ENCODE data around the gene JDP2. TPM values are rescaled to one million over a fixed set of nuclear protein-coding genes. Genes with fewer than 3 reads are reported as not detected.
"Not testable (repeated sequence)": the region's sequence is repeated elsewhere in the genome, so short reads cannot be mapped to it uniquely, and the experiment has no call there.

Gene JDP2
- total RNA-seq, 2 experiments from 2014 or later = 0.93 to 1.5 TPM

DNA sequence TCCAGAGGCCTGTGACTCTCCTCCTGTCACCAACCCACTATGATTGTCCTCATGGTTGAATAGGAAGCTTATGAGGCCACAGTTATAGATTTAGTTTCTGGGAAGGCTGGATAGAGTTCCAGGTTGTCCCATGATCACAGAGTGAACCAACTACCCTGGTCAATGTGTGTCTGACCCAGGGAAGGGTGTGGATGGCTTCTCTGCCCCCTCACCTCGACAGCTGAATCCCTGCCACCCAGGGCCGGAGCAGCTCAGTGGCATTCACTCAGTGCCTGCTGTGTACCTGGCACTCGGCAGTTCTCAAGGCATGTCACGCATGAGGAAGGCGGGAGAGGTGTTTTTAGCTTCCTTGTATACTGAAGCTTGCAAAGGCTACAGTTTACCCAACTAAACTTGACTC lies 43.2 kb downstream of the JDP2 start:
- ChIA-PET POLR2A (interaction anchor here (0.6 kb wide), 1 partner anchor 82 kb away, joined by 3 read pairs; no protein-coding TSS in a partner anchor), CTCF (no interaction called here)

DNA sequence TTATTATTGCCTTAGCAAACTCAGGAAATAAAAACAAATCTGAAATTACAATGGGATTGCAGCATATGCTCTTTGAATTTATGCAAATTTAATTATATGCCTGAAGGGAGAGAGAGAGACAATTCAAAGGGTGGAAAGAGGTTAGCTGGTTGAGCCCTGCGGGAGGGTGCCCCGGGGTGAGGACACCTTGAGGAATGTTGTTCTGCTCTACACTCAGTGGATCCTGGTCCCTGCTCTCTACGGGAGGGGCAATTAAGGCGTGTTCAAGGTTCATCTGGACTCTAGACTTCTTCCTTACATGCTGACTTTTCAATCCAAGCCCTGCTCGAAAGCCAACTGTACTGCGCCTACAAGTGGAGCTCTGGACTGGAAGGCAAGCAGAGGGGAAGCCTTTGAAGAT lies 46.3 kb downstream of the JDP2 start:
- CTCF ChIA-PET = not testable (repeated sequence)

DNA sequence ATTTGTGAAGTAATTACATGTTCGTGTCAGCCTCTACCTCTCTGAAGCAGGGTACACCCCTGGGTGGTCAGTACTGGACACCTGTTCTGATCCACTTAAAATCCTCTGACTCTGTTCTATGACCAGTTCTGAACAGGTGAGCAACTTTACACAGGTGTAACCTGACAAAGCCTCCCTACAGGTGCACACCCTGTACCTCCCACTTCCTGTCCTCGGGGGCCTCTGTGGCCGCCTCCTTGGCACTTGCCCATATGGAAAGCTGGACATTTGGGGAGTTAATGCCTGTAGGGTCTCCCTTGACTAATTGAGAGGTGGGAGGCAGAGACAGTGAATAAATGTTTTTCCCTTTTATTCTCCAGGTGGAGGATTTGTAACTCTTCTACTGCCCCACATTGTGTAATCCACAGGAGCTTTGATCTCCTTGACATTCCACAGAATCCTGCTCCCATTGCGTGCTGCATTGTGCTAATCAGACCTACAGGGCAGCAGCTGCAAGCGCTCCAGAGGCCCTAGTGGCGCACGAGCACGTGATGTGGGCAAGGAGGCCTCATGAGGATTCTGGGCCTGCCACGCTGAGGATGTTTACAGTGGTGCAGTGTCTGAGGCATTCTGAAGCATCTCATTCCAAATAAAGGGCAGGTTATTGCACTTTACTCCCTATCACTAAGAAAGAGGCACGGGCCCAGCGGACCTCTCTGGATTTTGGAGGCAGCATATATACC lies 48.6 kb downstream of the JDP2 start:
- ChIA-PET CTCF (interaction anchor here (0.6 kb wide), 1 partner anchor 178 kb away, joined by 3 read pairs; no protein-coding TSS in a partner anchor), POLR2A (no interaction called here)

More for the DNA sequence above, 46.3 kb downstream of the JDP2 start:
- POLR2A ChIA-PET = not testable (repeated sequence)

DNA sequence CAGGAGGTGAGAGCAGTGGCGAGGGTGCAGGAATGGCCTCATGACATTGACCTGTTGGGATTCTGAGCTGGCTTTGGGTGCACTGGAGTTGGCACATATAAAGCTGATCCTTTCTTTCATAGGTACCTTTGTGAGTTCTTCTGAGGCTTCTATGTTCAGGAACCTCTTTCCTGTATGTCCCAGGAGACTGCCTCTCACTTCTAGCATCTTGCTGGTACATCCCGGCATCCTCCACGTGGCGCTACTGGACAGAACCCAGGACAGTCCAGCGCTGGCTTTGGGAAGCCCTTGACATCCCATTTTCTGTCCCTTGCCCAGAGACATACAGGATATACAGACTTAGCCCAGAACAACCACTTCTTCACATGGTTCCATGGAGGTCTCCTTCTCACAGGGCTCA lies 50.1 kb downstream of the JDP2 start:
- POLR2A ChIA-PET = no interaction called here
- CTCF ChIA-PET = interaction anchor here (2.4 kb wide), 1 partner anchor 11 kb away, joined by 6 read pairs; no protein-coding TSS in a partner anchor

DNA sequence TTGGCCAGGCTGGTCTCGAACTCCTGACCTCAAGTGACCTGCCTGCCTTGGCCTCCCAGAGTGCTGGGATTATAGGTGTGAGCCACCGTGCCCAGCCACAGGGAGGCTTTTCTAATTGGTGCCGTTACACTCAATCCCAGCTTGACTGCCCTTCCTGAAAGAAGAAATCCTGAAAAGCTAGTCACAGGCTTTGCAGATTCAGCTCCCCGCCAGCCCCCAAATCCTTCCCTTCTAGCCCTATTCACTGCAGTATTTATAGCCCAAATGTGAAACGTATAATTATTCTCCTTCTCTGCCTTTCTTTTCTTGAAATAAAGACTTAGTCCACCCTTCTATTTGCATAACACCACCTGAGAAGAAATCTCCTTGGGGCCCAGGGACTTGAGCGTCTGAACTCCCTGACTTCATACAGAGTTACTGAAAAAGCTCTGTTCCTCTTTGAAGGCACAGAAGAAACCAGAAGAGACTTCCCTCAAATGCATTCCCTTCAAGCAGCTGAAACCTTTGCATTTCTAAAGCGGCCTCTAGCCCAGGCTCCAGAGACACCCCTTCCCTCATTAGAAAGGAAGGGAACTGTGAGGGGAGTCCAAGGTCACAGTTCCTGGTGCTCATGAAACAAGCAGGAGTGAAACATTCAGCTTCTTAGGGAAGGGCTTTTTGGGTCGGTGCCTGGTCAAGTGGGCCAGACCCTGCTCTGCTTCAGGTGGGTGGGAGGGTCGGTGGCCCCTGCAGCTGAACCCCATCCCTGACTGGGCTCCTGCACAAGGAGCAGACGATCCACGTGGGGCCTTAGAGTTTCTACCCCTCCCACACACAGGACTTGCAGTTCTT lies 52.2 kb downstream of the JDP2 start:
- CTCF ChIA-PET = interaction anchor here (0.7 to 2.4 kb wide), 2 partner anchors 9 to 24 kb away, joined by 4 to 6 read pairs; no protein-coding TSS in a partner anchor
- POLR2A ChIA-PET = no interaction called here

DNA sequence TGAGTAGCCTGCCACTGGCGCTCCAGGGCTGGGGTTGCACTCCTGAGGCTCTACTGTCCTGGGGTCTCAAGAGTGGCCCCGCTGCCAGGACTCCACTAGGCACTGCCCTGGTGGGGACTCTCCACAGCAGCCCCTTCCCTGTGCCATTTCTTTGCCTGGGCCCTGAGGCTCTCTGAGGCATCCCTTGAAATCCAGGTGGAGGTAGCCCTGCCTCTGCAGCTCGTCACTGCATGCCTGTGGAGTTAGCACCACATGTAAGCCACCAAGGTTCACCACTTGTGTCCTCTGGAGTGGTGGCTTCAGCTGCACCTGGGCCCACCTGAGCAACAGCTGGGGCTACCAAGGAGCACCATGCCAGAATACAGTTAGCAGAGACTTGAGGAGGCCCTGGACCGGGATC lies 54.5 kb downstream of the JDP2 start:
- POLR2A ChIA-PET = interaction anchor here (0.6 kb wide), 1 partner anchor 154 kb away, joined by 3 read pairs; no protein-coding TSS in a partner anchor

DNA sequence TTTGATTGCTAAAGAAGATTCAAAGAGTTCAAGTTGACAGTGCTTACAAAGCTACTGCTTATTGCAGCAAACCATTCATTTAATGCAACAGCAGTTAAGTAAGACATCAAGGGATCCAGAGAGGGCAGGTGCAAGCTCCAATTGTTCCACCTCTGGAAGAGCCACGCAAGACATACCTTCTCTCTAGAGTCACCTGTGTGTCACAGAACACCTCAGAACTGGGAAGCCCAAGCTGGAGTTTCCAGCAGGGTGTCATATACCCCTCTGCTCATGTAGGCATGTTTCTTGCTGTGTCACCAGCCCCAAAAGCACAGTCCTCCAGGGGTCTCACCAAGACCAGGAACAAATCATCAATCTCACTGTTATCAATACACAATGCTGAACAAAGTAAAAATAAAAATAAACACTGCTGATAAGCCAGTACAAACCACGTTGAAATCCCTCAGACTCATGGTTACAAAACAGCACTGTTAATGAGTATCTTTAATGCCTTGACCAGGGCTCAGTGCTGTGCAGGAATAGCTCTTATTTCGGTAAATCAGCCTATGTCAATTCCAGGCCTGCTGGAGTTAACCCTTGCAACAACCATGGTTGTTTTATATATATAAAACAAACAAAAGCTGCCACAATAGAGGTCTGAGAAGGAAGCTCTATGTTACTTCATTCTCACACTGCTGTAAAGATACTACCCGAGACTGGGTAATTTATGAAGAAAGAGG lies 57.0 kb downstream of the JDP2 start:
- CTCF ChIA-PET = interaction anchor here (1.4 kb wide), 1 partner anchor 76 kb away, joined by 3 read pairs; no protein-coding TSS in a partner anchor
- POLR2A ChIA-PET = no interaction called here

More for the DNA sequence above, 54.5 kb downstream of the JDP2 start:
- CTCF ChIA-PET = no interaction called here

DNA sequence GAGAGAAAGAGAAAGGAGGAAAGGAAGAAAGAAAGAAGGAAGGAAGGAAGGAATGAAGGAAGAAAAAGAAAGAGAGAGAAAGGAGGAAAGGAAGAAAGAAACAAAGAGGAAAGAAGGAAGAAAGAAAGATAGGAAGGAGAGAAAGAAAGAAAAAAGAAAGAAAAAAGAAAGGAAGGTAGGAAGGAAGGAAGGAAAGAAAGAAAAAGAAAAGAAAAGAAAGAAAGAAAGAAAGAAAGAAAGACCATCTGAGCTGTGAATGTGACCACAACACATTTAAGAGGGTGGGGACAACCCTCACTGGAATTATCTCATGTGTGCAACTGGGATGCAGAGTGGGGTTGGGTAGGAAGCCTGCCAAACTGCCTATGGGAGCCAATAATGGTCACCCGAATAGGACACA lies 58.5 kb downstream of the JDP2 start:
- ChIA-PET CTCF (interaction anchor here (1.3 to 3.2 kb wide), 4 partner anchors 11 to 181 kb away, joined by 3 to 22 read pairs (median 5); no protein-coding TSS in a partner anchor), POLR2A (no interaction called here)

DNA sequence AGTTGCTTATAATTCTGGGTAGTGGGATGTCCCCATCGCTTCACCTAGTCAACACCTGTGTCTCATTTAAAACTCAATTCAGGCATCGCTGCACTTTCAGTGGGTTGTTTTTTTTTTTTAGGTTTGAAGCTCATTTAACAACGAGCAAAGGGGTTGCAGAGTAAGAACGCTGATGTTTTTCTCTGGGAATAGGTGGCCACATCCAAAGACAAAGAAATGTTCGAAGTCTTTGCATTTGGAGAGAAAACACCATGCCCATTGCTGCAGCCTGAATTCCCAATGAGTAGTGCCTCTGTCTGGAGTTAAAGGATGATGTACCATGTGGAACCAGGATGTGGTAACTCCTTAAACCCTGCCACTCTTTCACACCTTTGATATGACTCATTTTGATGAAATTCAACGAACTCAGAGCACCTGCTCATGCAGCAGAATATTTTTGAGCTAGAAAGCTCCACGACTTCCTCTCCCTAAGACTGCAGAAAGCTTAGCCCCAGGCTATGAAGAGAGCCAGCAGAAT lies 59.4 kb downstream of the JDP2 start:
- POLR2A ChIA-PET = no interaction called here

DNA sequence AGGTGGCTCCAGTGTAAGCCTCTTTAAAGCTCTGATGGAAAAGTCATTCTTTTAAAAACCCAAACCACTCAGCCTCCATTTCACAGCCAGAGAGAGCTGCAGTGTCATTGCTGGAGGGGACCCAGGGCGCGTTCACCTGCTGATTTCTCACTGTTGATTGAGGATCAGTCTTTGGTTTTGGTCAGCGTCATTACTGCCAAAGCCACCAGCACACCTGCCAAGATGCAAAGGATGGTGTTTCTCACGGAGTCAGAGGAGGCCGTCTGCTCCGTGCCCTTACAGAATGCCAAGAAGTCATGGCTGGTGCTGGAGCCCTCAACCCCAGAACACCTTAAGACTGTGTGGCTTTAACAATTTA lies 61.6 kb downstream of the JDP2 start:
- ChIA-PET POLR2A (interaction anchor here (1.3 kb wide), 1 partner anchor 72 kb away, joined by 3 read pairs; no protein-coding TSS in a partner anchor), CTCF (interaction anchor here (0.7 to 3.2 kb wide), 22 partner anchors 9 to 363 kb away, joined by 3 to 22 read pairs (median 4); partner anchors contain the start of genes BATF and JDP2)

More for the DNA sequence above, 59.4 kb downstream of the JDP2 start:
- CTCF ChIA-PET = interaction anchor here (0.8 to 3.2 kb wide), 9 partner anchors 8 to 346 kb away, joined by 3 to 22 read pairs (median 4); no protein-coding TSS in a partner anchor

DNA sequence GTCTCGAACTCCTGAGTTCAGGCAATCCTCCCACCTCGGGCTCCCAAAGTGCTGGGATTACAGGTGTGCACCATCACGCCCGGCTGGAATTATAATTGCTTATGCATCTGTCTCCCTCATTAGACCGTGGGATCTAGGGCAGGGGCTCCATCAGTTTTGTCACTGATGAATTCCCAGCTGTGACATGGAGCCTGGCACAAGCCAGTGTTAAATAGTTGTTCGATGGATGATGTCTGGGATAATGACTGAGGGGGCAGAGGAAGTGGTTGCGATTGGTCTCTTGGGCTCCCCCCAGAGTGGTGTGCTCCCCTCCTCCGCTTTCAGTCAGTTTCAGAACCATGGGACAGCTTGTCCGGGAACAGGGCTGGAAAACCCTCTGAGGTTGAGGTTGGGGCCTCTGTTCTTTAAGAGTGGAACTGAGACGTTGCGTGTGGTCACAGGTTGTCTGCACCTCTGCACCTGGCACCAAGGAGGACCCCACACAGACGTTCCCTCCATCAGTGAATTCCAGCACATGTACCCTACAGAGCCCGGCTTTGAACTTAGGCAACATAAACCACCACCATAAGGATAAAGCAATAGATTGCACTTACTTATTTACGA lies 63.7 kb downstream of the JDP2 start:
- POLR2A ChIA-PET = interaction anchor here (0.9 kb wide), 1 partner anchor 23 kb away, joined by 10 read pairs; no protein-coding TSS in a partner anchor
- CTCF ChIA-PET = interaction anchor here (0.7 to 1.0 kb wide), 3 partner anchors 24 to 180 kb away, joined by 3 read pairs; no protein-coding TSS in a partner anchor

DNA sequence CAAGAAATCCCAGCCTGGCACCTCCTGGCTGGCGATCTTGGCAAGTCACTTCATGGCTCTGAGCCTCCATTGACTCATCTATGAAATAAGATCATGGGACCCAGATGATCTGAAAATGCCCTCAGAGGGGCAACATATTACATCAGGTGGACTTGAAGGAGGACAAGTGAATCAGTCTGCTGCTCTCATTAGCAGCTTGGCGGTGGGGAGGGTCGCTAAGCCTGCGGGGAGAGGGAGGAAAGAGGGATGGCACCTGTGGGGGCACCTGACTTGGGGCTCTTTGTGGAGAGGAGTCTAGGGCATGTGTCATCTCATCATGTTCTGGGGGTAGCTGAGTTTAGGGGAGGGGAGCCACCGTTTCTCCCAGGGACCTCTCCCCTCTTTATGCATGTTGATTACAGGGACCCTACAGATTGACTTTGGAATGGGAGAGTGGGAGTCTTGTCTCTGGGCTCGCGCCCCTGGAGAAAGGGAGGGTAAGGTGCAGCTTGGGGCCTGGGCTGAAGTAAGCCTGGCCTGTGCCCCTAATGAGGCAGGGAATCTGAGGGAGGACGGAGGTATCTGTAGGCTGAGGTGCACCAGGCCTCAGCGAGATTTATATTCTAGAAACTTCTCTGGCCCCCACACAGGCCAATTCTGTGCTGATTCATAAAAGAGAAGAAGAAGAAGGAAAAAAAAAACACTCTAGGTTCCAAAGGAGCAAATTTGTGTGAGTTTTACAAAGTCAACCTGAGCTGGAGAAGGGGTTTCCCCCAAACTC lies 65.2 kb downstream of the JDP2 start:
- ChIA-PET CTCF (interaction anchor here (0.9 kb wide), 1 partner anchor 184 kb away, joined by 3 read pairs; no protein-coding TSS in a partner anchor), POLR2A (no interaction called here)

DNA sequence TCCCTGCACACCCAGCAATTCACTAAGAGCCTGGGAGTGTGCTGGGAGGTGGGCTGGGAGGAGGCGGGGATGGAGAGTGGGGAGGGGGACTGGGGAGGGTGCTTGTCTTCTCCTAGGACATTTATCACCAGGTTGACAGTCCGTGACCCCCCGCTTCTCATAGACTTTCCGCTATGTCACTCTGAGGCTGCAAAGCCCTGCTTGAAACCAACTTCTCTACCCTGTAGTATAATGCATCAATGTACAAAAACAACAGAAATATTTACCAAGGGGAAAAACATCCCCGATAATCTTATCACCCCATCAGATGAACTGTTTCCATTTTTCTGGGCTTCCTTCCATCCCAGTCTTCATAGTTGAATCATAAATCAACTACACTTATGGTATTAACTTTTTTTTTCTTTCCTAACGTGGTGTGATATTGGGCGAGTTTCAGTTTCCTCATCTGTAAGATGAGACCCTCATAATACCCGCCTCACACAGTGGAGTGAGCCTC lies 65.8 kb downstream of the JDP2 start:
- ChIA-PET POLR2A (no interaction called here), CTCF (no interaction called here)

DNA sequence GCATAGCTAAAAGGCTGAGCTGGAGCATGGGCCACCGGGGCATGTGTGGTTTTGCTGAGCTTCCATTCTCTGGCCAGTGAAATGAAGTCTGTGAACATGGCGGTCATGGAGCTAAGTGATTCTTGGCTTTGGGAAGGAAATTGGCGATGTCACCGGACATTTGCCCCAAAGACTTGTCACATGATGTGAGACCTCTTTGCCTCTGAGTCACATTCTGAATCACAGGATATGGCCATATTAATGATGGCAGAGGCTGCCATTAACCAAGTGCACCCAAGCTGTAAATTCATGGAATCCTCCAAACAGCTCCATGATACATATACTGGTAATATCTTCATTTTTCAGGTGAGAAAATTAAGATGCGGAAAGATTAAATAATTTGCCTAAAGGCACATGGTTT lies 67.1 kb downstream of the JDP2 start:
- POLR2A ChIA-PET = interaction anchor here (0.8 kb wide), 1 partner anchor 41 kb away, joined by 3 read pairs; no protein-coding TSS in a partner anchor
- CTCF ChIA-PET = interaction anchor here (0.9 to 6.9 kb wide), 4 partner anchors 8 to 73 kb away, joined by 3 to 52 read pairs (median 4); no protein-coding TSS in a partner anchor

DNA sequence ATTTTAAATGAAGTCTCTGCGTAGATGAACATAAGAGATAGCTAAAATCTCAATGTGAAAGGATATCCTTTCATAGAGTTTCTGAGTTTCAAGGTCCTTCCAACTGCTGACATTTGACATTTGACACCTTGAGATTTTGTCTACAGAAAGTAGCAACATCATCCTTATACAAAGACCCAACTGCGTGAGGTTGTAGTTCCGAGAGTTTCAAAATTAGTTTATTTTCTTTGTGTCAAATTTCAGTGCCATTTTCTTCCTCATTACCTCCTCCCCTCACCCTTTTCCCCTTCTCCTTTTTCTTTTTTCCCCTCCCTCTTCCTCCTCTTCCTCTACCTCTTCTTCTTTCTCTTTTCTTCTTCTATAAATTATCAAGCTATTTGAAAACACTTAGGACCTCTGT lies 67.6 kb downstream of the JDP2 start:
- ChIA-PET POLR2A (interaction anchor here (0.9 kb wide), 1 partner anchor 19 kb away, joined by 3 read pairs; no protein-coding TSS in a partner anchor), CTCF (interaction anchor here (0.9 to 6.9 kb wide), 6 partner anchors 8 to 72 kb away, joined by 3 to 52 read pairs (median 4); partner anchors contain the start of gene BATF)

DNA sequence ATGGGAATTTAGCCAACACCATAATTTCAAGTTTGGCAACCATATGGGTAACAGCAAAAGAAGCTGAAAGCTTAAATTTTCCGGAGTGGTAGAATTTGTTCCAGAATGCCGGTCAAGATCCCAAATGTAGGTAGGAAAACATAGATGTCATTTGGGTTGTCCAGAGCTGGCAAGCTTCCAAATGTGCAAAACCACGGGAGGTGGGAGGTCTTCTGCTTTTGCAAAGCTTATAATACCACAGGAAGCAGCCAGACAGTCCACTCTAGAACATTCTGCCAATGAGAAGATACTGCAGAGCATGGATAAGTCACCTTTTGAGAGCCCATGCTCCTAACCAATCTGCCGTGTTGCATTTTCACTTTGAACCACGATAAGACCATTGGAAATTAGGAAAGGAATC lies 68.1 kb downstream of the JDP2 start:
- CTCF ChIA-PET = interaction anchor here (0.9 to 6.9 kb wide), 7 partner anchors 9 to 193 kb away, joined by 3 to 52 read pairs (median 4); partner anchors contain the start of gene BATF
- POLR2A ChIA-PET = interaction anchor here (0.9 kb wide), 1 partner anchor 18 kb away, joined by 3 read pairs; no protein-coding TSS in a partner anchor

DNA sequence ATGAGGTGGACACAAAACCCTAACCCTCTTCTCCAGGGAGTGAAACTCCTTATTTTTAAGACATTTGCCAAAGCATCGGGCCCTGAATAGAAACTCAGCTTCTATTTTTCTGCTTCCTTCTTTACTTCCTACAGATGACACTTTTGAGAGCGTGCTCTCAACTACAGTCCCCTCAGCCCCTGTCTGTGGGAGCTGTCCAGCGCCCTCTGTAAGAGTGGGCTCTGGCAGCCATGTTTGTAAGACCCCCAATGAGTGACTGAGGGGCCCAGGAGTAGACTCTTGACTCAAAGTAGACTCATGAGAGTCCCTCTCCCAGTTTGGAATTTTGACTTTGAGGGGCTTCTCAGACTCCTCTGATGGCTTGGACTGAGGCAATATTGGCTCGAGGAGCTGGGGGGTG lies 68.9 kb downstream of the JDP2 start:
- ChIA-PET POLR2A (interaction anchor here (0.6 to 1.0 kb wide), 3 partner anchors 25 to 47 kb away, joined by 3 to 4 read pairs (median 3); no protein-coding TSS in a partner anchor), CTCF (interaction anchor here (0.8 to 6.9 kb wide), 9 partner anchors 18 to 194 kb away, joined by 3 to 52 read pairs (median 4); partner anchors contain the start of gene BATF)

Data from activated CD8-positive, alpha-beta memory T cell treated with anti-CD3 and anti-CD28 coated beads for 36 hours (primary cell).